WERI-Rb-1 (cell line): ENCODE results near the gene CPNE8.

Experiments
- DNase-seq: peaks from one replicate; pipeline ENCODE4 v3.0.0-alpha.2; 2020
- H3K27ac ChIP-seq: fragments of 250-450 bp; sonication (Bioruptor Pico); 2 replicates; pipeline ENCODE4 v1.5.1; 2020; ENCODE audit warnings: mild to moderate bottlenecking, moderate library complexity
- H3K27me3 ChIP-seq: fragments of 250-450 bp; sonication (Bioruptor Pico); 2 replicates; pipeline ENCODE4 v1.5.1; 2021; ENCODE audit warnings: mild to moderate bottlenecking, low read depth, moderate library complexity; ENCODE audit not compliant: insufficient read depth, severe bottlenecking
- H3K36me3 ChIP-seq: fragments of 250-450 bp; sonication (Bioruptor Pico); 2 replicates; pipeline ENCODE4 v1.5.1; 2020; ENCODE audit warnings: mild to moderate bottlenecking, moderate library complexity
- H3K4me3 ChIP-seq: 2 replicates; pipeline ENCODE4 v1.5.1; 2011; ENCODE audit warnings: low read depth, mild to moderate bottlenecking, control low read depth, low read length
- H3K9me3 ChIP-seq: fragments of 250-450 bp; sonication (Bioruptor Pico); 2 replicates; pipeline ENCODE4 v1.5.1; 2021; ENCODE audit warnings: mild to moderate bottlenecking, moderate library complexity; ENCODE audit not compliant: severe bottlenecking
- TF ChIP-seq, protein P1 (sequence below): IDR thresholded peaks from 2 replicates; pipeline ENCODE4 v1.5.1; 2011; ENCODE audit warnings: low read depth, mild to moderate bottlenecking, control low read depth, inconsistent platforms, low read length

Gene CPNE8

DNA sequence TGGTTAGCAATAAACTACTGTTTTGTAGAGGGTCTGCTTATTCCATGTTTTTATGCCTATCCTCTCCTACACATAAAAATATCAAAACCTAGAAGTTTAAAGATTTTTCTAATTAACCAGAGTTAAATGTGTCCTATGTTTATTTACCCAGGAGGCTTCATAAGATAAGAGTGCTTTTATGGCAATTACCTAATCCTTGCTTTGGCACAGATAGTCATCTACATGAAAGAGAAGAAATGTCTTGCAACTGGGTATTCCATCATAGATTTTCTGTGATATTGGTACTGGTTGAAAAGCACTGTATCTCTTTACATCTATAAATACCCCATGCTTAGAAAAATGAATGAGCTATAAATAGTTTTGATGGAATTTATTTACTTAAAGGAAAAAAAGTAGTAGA lies 277.1 kb downstream of the CPNE8 start:
- Histone ChIP-seq H3K9me3 (no peaks in the 10 kb centered on the region), H3K27me3 (peaks cover 21% of the 10 kb centered on the region), H3K4me3 (no peak overlapping the region), H3K36me3 (no peaks in the 10 kb centered on the region), H3K27ac (no peak overlapping the region)
- DNase-seq: no peak
- TF ChIP-seq, protein P1, sequence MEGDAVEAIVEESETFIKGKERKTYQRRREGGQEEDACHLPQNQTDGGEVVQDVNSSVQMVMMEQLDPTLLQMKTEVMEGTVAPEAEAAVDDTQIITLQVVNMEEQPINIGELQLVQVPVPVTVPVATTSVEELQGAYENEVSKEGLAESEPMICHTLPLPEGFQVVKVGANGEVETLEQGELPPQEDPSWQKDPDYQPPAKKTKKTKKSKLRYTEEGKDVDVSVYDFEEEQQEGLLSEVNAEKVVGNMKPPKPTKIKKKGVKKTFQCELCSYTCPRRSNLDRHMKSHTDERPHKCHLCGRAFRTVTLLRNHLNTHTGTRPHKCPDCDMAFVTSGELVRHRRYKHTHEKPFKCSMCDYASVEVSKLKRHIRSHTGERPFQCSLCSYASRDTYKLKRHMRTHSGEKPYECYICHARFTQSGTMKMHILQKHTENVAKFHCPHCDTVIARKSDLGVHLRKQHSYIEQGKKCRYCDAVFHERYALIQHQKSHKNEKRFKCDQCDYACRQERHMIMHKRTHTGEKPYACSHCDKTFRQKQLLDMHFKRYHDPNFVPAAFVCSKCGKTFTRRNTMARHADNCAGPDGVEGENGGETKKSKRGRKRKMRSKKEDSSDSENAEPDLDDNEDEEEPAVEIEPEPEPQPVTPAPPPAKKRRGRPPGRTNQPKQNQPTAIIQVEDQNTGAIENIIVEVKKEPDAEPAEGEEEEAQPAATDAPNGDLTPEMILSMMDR: no peak

DNA sequence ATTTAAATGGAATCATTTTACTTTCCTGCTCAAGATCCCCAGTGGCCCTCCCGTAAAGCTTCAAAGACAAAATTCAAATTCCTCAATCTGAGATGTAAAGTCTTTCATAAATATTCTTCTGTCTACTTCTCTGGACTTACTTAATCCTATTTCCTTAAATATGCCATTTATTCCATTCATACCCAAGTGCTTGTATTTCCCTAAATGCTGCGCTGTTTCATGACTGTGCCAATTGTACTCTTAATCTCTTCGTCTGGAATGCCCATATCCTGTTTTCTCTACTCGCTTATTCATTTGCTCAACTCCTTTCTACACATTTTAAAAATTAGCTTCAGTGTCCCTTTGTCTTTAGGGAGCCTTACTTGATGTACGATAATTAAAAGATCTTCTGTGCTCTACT lies 280.1 kb downstream of the CPNE8 start:
- Histone ChIP-seq H3K4me3 (no peak overlapping the region), H3K27ac (no peak overlapping the region), H3K36me3 (no peaks in the 10 kb centered on the region), H3K9me3 (no peaks in the 10 kb centered on the region), H3K27me3 (peaks cover 16% of the 10 kb centered on the region)
- no peak for DNase-seq
- TF ChIP-seq, protein P1: no peak

DNA sequence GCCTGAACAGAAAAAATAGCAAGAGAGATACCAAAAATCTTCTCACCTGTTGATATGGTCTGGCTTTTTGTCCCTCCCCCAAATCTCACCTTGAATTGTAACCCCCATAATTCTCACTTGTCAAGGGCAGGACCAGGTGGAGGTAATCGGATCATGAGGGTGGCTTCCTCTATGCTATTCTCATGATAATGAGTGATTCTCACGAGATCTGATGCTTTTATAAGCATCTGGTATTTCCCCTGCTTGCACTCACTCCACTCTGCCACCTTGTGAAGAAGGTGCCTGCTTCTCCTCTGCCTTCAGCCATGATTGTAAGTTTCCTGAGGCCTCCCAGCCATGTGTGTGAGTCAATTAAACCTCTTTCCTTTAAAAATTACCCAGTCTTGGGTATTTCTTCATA lies 291.2 kb downstream of the CPNE8 start:
- Histone ChIP-seq H3K27ac (no peak overlapping the region), H3K9me3 (no peaks in the 10 kb centered on the region), H3K27me3 (peaks cover 24% of the 10 kb centered on the region), H3K36me3 (no peaks in the 10 kb centered on the region), H3K4me3 (no peak overlapping the region)
- TF ChIP-seq, protein P1: no peak
- DNase-seq: no peak

DNA sequence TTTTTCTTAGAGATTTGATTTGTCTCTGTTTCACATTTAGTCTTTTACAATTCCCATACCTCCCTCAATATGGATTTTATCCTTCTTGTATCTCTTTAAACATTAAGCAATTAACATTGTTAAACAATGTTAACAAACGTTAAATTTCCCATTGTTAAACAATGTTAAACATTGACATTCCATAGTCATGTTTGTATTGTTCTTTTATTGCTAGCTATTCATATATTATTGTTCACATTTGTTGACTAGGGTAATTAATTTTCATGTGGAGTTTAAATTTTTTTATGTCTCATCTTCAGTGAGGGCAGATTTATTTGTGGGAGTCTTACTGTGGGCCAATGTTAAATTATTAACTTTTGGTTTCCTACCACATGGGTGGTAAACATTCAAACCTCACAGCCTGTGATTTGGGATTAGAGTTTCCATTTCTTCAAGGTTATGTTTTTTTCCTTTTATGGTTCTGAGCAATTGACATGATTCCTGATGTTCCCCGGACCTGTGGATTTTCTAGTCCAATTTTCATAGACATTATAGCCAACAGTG lies 294.5 kb downstream of the CPNE8 start:
- Histone ChIP-seq H3K4me3 (no peak overlapping the region), H3K36me3 (no peaks in the 10 kb centered on the region), H3K27ac (no peak overlapping the region), H3K27me3 (peaks cover 12% of the 10 kb centered on the region), H3K9me3 (no peaks in the 10 kb centered on the region)
- DNase-seq: no peak
- TF ChIP-seq, protein P1: no peak

DNA sequence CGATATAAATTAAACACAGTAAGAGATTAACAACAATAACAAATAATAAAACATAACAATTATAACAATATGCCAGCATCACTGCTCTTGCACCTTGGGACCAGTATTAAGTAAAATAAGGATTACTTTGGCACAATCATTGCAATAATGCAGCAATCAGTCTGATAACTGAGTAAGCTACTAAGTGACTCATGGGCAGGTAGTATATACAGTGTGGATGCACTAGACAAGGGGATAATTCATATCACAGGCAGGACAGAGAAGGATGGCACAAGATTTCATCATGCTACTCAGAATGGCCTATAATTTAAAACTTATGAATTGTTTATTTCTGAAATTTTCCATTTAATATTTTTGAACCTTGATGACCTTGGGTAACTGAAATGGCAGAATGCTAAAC lies 298.1 kb downstream of the CPNE8 start:
- TF ChIP-seq, protein P1: no peak

More for the DNA sequence above, 298.1 kb downstream of the CPNE8 start:
- no peak for DNase-seq
- Histone ChIP-seq H3K27ac (no peak overlapping the region), H3K9me3 (no peaks in the 10 kb centered on the region), H3K36me3 (no peaks in the 10 kb centered on the region), H3K27me3 (peaks cover 16% of the 10 kb centered on the region), H3K4me3 (no peak overlapping the region)
